DOHH2 (cell line): ENCODE data around the gene ANTXRL.
"Not testable (repeated sequence)": the region's sequence is repeated elsewhere in the genome, so short reads cannot be mapped to it uniquely, and the experiment has no call there.

ENCODE experiments used
- H3F3A ChIP-seq: fragments of 200-600 bp; sonication (generic), shearing (Covaris generic); 2 replicates; pipeline ENCODE4 v1.6.0; 2016; ENCODE audit warnings: antibody characterized with exemption, mild to moderate bottlenecking; ENCODE audit not compliant: control insufficient read depth, insufficient read depth
- H3K27ac ChIP-seq: fragments of 200-600 bp; sonication (generic); 2 replicates; pipeline ENCODE4 v1.5.1; 2014; ENCODE audit warnings: low read depth, mild to moderate bottlenecking, low read length, moderate library complexity
- H3K27me3 ChIP-seq: fragments of 200-600 bp; sonication (generic); 2 replicates; pipeline ENCODE4 v1.6.1; 2014; ENCODE audit warnings: mild to moderate bottlenecking, low read length, mixed read lengths; ENCODE audit not compliant: control insufficient read depth
- H3K36me3 ChIP-seq: fragments of 200-600 bp; sonication (generic); 2 replicates; pipeline ENCODE4 v1.6.1; 2014; ENCODE audit warnings: mild to moderate bottlenecking, low read length, moderate library complexity, mixed read lengths; ENCODE audit not compliant: control insufficient read depth
- H3K4me1 ChIP-seq: fragments of 200-600 bp; sonication (generic); 2 replicates; pipeline ENCODE4 v1.6.1; 2014; ENCODE audit warnings: mild to moderate bottlenecking, low read length, mixed read lengths; ENCODE audit not compliant: control insufficient read depth
- H3K4me2 ChIP-seq: fragments of 200-600 bp; sonication (generic); 2 replicates; pipeline ENCODE4 v1.6.0; 2014; ENCODE audit warnings: mild to moderate bottlenecking, low read length, moderate library complexity
- H3K4me3 ChIP-seq: fragments of 200-600 bp; sonication (generic); 2 replicates; pipeline ENCODE4 v1.5.1; 2014; ENCODE audit warnings: mild to moderate bottlenecking, low read length, mixed read lengths
- H3K79me2 ChIP-seq: fragments of 200-600 bp; sonication (generic); 2 replicates; pipeline ENCODE4 v1.6.1; 2014; ENCODE audit warnings: mild to moderate bottlenecking, low read length, mixed read lengths; ENCODE audit not compliant: control insufficient read depth
- H3K9me2 ChIP-seq: fragments of 200-600 bp; sonication (generic); replicated peaks from 2 replicates; pipeline ENCODE4 v1.6.1; 2014; ENCODE audit warnings: mild to moderate bottlenecking, low read length, mixed read lengths; ENCODE audit not compliant: control insufficient read depth
- H3K9me3 ChIP-seq: fragments of 200-600 bp; sonication (generic); 2 replicates; pipeline ENCODE4 v1.6.1; 2014; ENCODE audit warnings: antibody characterized with exemption, low read length, mixed read lengths; ENCODE audit not compliant: control insufficient read depth, insufficient read depth
- H4K20me1 ChIP-seq: fragments of 200-600 bp; sonication (generic); 2 replicates; pipeline ENCODE4 v1.6.0; 2014; ENCODE audit warnings: low read depth, mild to moderate bottlenecking, antibody characterized with exemption, low read length, moderate library complexity; ENCODE audit not compliant: control insufficient read depth, insufficient read depth
- CTCF ChIP-seq: fragments of 200-600 bp; sonication (generic); IDR thresholded peaks from one replicate; pipeline ENCODE4 v1.5.1; 2014; ENCODE audit warnings: antibody characterized with exemption, mild to moderate bottlenecking, low read depth, low read length; ENCODE audit not compliant: poor library complexity, severe bottlenecking
- EZH2phosphoT487 ChIP-seq: fragments of 200-600 bp; sonication (generic); IDR thresholded peaks from 2 replicates; pipeline ENCODE4 v1.6.1; 2017; ENCODE audit warnings: borderline replicate concordance, mild to moderate bottlenecking, antibody characterized with exemption, low read length, moderate library complexity, mixed read lengths

The ANTXRL gene

DNA sequence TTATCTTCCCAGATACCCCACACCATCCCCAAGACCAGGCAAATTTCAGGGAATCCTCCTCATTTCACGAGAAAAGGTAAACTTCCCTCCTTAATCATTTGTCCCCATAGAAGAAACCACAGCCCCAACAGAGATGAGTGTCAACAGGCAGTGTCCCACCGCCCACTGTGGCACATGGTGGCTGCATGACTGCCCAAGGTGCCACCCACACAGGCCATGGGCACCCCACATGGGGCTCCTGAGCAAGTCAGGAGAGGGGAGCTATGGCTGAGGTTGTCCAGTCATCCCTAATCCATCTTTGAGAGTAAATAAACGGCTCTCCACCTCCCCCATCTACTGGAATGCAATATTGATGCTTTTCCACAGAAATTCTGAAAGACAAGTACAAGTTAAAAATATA, 44.1 kb downstream of the ANTXRL start:
- H4K20me1 ChIP-seq, result no peaks in the 10 kb centered on the region
- H3K9me3 ChIP-seq, result no peaks in the 10 kb centered on the region
- TF ChIP-seq EZH2phosphoT487 (no peak), CTCF (no peak)
- H3K79me2 ChIP-seq, result no peaks in the 10 kb centered on the region
- H3K9me2 ChIP-seq, result no peaks in the 10 kb centered on the region
- no peak overlapping the region for H3K4me3 ChIP-seq
- H3K4me2 ChIP-seq, result no peak overlapping the region
- H3K27ac ChIP-seq, result no peak overlapping the region
- H3K27me3 ChIP-seq, result peaks cover 3% of the 10 kb centered on the region; the same call in 1 of the 2 replicates
- H3F3A ChIP-seq, result no peaks in the 10 kb centered on the region
- H3K36me3 ChIP-seq, result no peaks in the 10 kb centered on the region
- H3K4me1 ChIP-seq, result no peaks in the 10 kb centered on the region

DNA sequence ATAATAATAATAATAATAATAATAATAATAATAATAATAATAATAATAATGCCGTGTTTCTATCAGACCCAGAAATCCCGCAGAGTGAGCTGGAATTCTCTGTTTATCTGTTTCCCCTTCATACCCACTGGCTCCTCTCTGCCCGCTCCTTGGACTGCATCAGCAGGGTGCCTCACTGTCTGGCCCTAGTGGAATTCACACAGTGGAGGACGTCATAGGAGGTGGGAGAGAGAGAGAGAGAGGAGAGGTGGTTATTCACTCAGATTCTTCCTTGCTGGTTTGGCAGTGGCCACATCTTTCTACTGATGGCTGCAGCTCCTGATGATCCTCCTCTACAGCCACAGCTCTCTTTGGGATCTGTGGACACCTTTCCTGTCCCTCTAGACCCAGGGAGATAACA, 78.7 kb downstream of the ANTXRL start:
- H3K79me2 ChIP-seq, H3K27ac ChIP-seq, H3K4me1 ChIP-seq, H3K4me2 ChIP-seq, H3K27me3 ChIP-seq, H3K9me2 ChIP-seq, H4K20me1 ChIP-seq, H3K4me3 ChIP-seq, H3K36me3 ChIP-seq, H3K9me3 ChIP-seq, H3F3A ChIP-seq: not testable (repeated sequence)

DNA sequence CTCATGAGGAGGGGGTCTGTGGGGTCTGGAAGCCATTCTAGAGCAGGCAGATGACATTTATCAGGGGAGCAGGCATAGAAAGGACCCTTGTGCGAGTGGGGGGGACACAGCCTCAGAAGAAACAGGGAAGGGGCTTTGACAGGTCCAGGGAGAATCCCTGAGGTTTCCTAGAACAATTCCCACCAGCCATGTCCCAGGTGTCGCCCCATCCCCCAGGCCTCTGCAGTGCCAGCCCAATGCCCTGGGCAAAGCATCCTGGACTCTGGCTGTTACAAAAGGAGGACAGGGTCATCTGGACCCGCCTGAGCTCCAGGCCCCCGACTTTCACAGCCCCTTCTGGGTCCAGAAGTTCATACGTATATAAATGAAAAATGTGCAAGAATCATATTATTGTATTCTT, 80.4 kb downstream of the ANTXRL start:
- not testable (repeated sequence) for H3K4me2 ChIP-seq, H3K79me2 ChIP-seq, H3K27me3 ChIP-seq, H3F3A ChIP-seq, H3K4me3 ChIP-seq, H3K36me3 ChIP-seq, H3K4me1 ChIP-seq, H3K27ac ChIP-seq, H4K20me1 ChIP-seq, H3K9me3 ChIP-seq, H3K9me2 ChIP-seq

- H3K27me3 ChIP-seq, H3K4me2 ChIP-seq, H3K9me2 ChIP-seq, H3K27ac ChIP-seq, H3K36me3 ChIP-seq, H3K4me1 ChIP-seq, H4K20me1 ChIP-seq, H3K79me2 ChIP-seq, H3K9me3 ChIP-seq, H3K4me3 ChIP-seq, H3F3A ChIP-seq: not testable (repeated sequence)
Measured at GRCh38 chr10:46367666-46368240, 81.0 kb downstream of the ANTXRL start.

DNA sequence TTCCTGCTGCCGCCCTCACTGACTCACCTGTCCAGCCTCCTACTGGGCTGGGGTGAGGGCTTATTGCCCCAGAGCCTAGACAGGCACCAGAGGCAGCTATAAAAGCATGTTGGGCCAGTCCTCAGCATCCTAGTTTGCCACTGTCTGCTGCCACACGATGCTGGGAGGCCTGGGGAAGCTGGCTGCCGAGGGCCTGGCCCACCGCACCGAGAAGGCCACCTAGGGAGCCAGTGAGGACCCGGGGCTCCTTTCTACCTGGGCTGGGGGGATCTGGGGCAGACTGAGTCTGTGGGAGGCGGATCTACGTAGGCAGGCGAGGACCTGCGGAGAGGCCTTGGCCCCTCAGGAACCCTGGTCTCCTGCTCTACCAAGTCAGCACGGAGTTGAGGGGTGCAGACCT, 82.2 kb downstream of the ANTXRL start:
- H3K4me2 ChIP-seq, H3K27me3 ChIP-seq, H3K36me3 ChIP-seq, H4K20me1 ChIP-seq, H3K79me2 ChIP-seq, H3K9me2 ChIP-seq, H3F3A ChIP-seq, H3K4me1 ChIP-seq, H3K4me3 ChIP-seq, H3K9me3 ChIP-seq, H3K27ac ChIP-seq: not testable (repeated sequence)

- H3K79me2 ChIP-seq, H3K27ac ChIP-seq, H3K4me3 ChIP-seq, H3K36me3 ChIP-seq, H3F3A ChIP-seq, H3K9me2 ChIP-seq, H4K20me1 ChIP-seq, H3K4me1 ChIP-seq, H3K4me2 ChIP-seq, H3K27me3 ChIP-seq, H3K9me3 ChIP-seq: not testable (repeated sequence)
Measured at GRCh38 chr10:46374410-46374809, 87.6 kb downstream of the ANTXRL start.

- H3K9me3 ChIP-seq, H3K27me3 ChIP-seq, H3K36me3 ChIP-seq, H3K27ac ChIP-seq, H3K4me2 ChIP-seq, H3K4me1 ChIP-seq, H3K9me2 ChIP-seq, H3K4me3 ChIP-seq, H3F3A ChIP-seq, H3K79me2 ChIP-seq, H4K20me1 ChIP-seq: not testable (repeated sequence)
Measured at GRCh38 chr10:46375406-46375805, 88.6 kb downstream of the ANTXRL start, which contains the start of gene ANXA8L1. TSS of gene ANXA8L1 (plus strand) at chr10:46375776. CDS start at chr10:46375852, 76 bp downstream.
